K562 (cell line): ENCODE results near the gene ERC2. TPM values are rescaled to one million over a fixed set of nuclear protein-coding genes. Genes with fewer than 3 reads are reported as not detected.

Experiments used
- ATAC-seq: fragments of 200-7000 bp; cut with Tn5 transposase; 3 replicates; pipeline ENCODE4 v1.9.1; 2020; ENCODE audit warnings: moderate library complexity
- BruUV-seq: library from RNA; stranded (reverse); fragments of 400-500 nt; replicated peaks from 2 replicates; lab custom pipeline; 2021; lab: Mats Ljungman, UMichigan
- CTCF ChIA-PET: fragments of 300-600 bp; formaldehyde crosslinking; extraction: SDS; loops from one replicate; lab custom pipeline; 2021; ENCODE audit warnings: low intra/inter-chr PET ratio; lab: Yijun Ruan, JAX
- POLR2A ChIA-PET: fragments of 300-600, 350-650 bp; sonication (Branson Sonifier 250); formaldehyde crosslinking; extraction: SDS; loops from one replicate; lab custom pipeline; 2021; ENCODE audit warnings: antibody characterized with exemption, inconsistent platforms; lab: Yijun Ruan, JAX
- DNase-seq, 4 experiments: peaks; one replicate each; pipeline versions ENCODE4 v3.0.0 to v3.0.0-alpha.2; 2011 to 2018; ENCODE audit warnings: low spot score in 3 of 4, mixed read lengths in 3 of 4; ENCODE audit errors: extremely low read depth in 1 of 4
- FAIRE-seq: peaks from 2 replicates; lab custom pipeline; 2011; peaks lifted over from hg19 to GRCh38; lab: Jason Lieb, UNC
- H2AFZ ChIP-seq: 2 replicates; pipeline ENCODE4 v1.6.0; 2011; ENCODE audit warnings: low read depth, low read length, control low read depth, inconsistent platforms
- H3K27ac ChIP-seq: fragments of 200-600 bp; 3 replicates; pipeline ENCODE4 v1.8.0; 2011; ENCODE audit warnings: low read depth, mild to moderate bottlenecking, control low read depth, inconsistent platforms, low read length, moderate library complexity, mixed read lengths; ENCODE audit errors: extremely low read depth
- H3K27me3 ChIP-seq, 2 experiments: fragments of 300-600 bp in 1 of 2; 2 replicates in 1 of 2; 3 replicates in 1 of 2; pipeline versions ENCODE4 v1.6.0 to v1.8.0; 2011; ENCODE audit warnings: inconsistent platforms in 2 of 2, low read length in 2 of 2, mild to moderate bottlenecking in 1 of 2, mixed read lengths in 1 of 2, moderate library complexity in 1 of 2; ENCODE audit not compliant: control insufficient read depth in 2 of 2, insufficient read depth in 2 of 2
- H3K36me3 ChIP-seq: fragments of 300-600 bp; 3 replicates; pipeline ENCODE4 v1.8.0; 2011; ENCODE audit warnings: mild to moderate bottlenecking, low read length, inconsistent platforms; ENCODE audit not compliant: control insufficient read depth, insufficient read depth
- H3K4me1 ChIP-seq, 2 experiments: fragments of 200-600 bp in 1 of 2; replicated peaks in 1 of 2; 2 replicates in 1 of 2; 3 replicates in 1 of 2; pipeline versions ENCODE4 v1.5.1 to v1.8.0; 2011; ENCODE audit warnings: inconsistent platforms in 2 of 2, low read length in 2 of 2, mild to moderate bottlenecking in 1 of 2, mixed read lengths in 1 of 2, moderate library complexity in 1 of 2; ENCODE audit not compliant: control insufficient read depth in 2 of 2, insufficient read depth in 2 of 2
- H3K4me2 ChIP-seq: 2 replicates; pipeline ENCODE4 v1.6.1; 2011; ENCODE audit warnings: low read length, control low read depth, inconsistent platforms, mixed read lengths; ENCODE audit not compliant: insufficient read depth
- H3K4me3 ChIP-seq: fragments of 200-600 bp; sonication (generic), shearing (Covaris generic); 2 replicates; pipeline ENCODE4 v1.5.1; 2016; ENCODE audit warnings: control low read depth, inconsistent platforms
- H3K79me2 ChIP-seq: fragments of 200-600 bp; 3 replicates; pipeline ENCODE4 v1.8.0; 2011; ENCODE audit warnings: low read length, inconsistent platforms; ENCODE audit not compliant: control insufficient read depth, insufficient read depth
- H3K9ac ChIP-seq, 2 experiments: 2 replicates each; pipeline versions ENCODE4 v1.6.0 to v1.6.1; 2011; ENCODE audit warnings: low read depth in 2 of 2, low read length in 2 of 2, control low read depth in 1 of 2, inconsistent platforms in 1 of 2, mild to moderate bottlenecking in 1 of 2, mixed read lengths in 1 of 2; ENCODE audit not compliant: insufficient read depth in 1 of 2
- H3K9me1 ChIP-seq: one replicate; pipeline ENCODE4 v1.6.0; 2011; ENCODE audit warnings: inconsistent platforms, mild to moderate bottlenecking, low read length, moderate library complexity; ENCODE audit not compliant: control insufficient read depth, insufficient read depth
- H3K9me3 ChIP-seq: replicated peaks from 2 replicates; pipeline ENCODE4 v1.5.1; 2011; ENCODE audit warnings: low read depth, low read length, inconsistent platforms; ENCODE audit not compliant: control insufficient read depth, insufficient read depth
- H4K20me1 ChIP-seq: replicated peaks from 2 replicates; pipeline ENCODE4 v1.6.1; 2011; ENCODE audit warnings: low read length, inconsistent platforms, mixed read lengths; ENCODE audit not compliant: control insufficient read depth, insufficient read depth
- CEBPG ChIP-seq, 3 experiments: fragments of 200-800 bp in 1 of 3; sonication (Bioruptor generic) in 1 of 3; sonication (generic) in 1 of 3; formaldehyde crosslinking in 1 of 3; IDR thresholded peaks in 2 of 3; conservative IDR thresholded peaks in 1 of 3; 2 replicates each; pipeline versions ENCODE4 v1.6.1 to v1.8.0; 2016 to 2022; ENCODE audit warnings: missing compliant biosample characterization in 2 of 3, missing genetic modification characterization in 2 of 3, mild to moderate bottlenecking in 1 of 3, missing genetic modification reagents in 1 of 3
- GATAD2A ChIP-seq: fragments of 450-650 bp; IDR thresholded peaks from 2 replicates; pipeline ENCODE4 v1.6.1; 2017
- HIVEP1 ChIP-seq: fragments of 250-450 bp; sonication (Bioruptor Pico); IDR thresholded peaks from 2 replicates; pipeline ENCODE4 v1.4.0; 2020; ENCODE audit warnings: mild to moderate bottlenecking
- HLTF ChIP-seq: fragments of 450-650 bp; IDR thresholded peaks from 2 replicates; pipeline ENCODE4 v1.6.1; 2016
- SIRT6 ChIP-seq: IDR thresholded peaks from one replicate; pipeline ENCODE4 v1.6.1; 2012; ENCODE audit warnings: low read depth, mild to moderate bottlenecking, control low read depth, inconsistent platforms, low read length, moderate library complexity
- SLC30A9 ChIP-seq: fragments of 250-450 bp; sonication (Bioruptor Pico); IDR thresholded peaks from 2 replicates; pipeline ENCODE4 v1.8.0; 2022; ENCODE audit warnings: mild to moderate bottlenecking, moderate library complexity
- SRF ChIP-seq, 2 experiments: fragments of 250-450, 450-650 bp in 1 of 2; sonication (Bioruptor Pico) in 1 of 2; sonication (generic) in 1 of 2; formaldehyde crosslinking; IDR thresholded peaks; 2 replicates each; pipeline versions ENCODE4 v1.5.0 to v1.5.1; 2020 to 2022; ENCODE audit warnings: mild to moderate bottlenecking in 1 of 2, missing genetic modification reagents in 1 of 2
- ZNF212 ChIP-seq: fragments of 450-650 bp; formaldehyde crosslinking; IDR thresholded peaks from 2 replicates; pipeline ENCODE4 v1.4.0; 2020; ENCODE audit warnings: mild to moderate bottlenecking
- WGBS: fragments of 100-300 bp; shearing (Covaris generic); methylation state at CpG from one replicate; pipeline ENCODE4 v1.1.6; 2016; ENCODE audit warnings: low coverage, mixed read lengths; ENCODE audit not compliant: insufficient coverage; ENCODE audit errors: missing lambda C conversion rate; 5-methylcytosine and 5-hydroxymethylcytosine counted together
- in situ Hi-C: fragments of 300-500 bp; cut with MboI; formaldehyde crosslinking; loops from 4 replicates; pipeline ENCODE4 v1.15.0; 2018; ENCODE audit warnings: inconsistent platforms, mixed read lengths
- intact Hi-C: fragments of 100-400 bp; cut with micrococcal nuclease; formaldehyde crosslinking; loops from 2 replicates; pipeline ENCODE4 v1.14.2; 2022
- polyA plus RNA-seq, 8 experiments: library from polyadenylated mRNA; depleted of rRNA in 4 of 8; stranded (reverse) in 5 of 8; unstranded in 3 of 8; fragments of >200 nt; fragmentation: Nextera tagmentation in 2 of 8; fragmentation: Illumina TruSeq in 1 of 8; extraction: Ambion mirVana in 2 of 8; extraction: Trizol in 1 of 8; gene quantifications; 2 replicates each; pipeline versions ENCODE4 v1.2.1 to v1.2.3, GENCODE V29; 2011 to 2014; ENCODE audit warnings: inconsistent platforms in 1 of 8, missing spikeins in 1 of 8
- total RNA-seq, 7 experiments: library from RNA; depleted of rRNA in 6 of 7; stranded (reverse); fragments of >200 nt in 6 of 7; fragmentation: Illumina TruSeq in 2 of 7; extraction: Trizol in 2 of 7; gene quantifications; 2 replicates each; pipeline versions ENCODE4 v1.2.1 to v1.2.3, GENCODE V29; 2011 to 2021; ENCODE audit warnings: low replicate concordance in 1 of 7
- TF ChIP-seq, protein P1 (sequence below): fragments of 450-650 bp; IDR thresholded peaks from 2 replicates; pipeline ENCODE4 v1.6.1; 2016; ENCODE audit warnings: borderline replicate concordance
- TF ChIP-seq, protein P2 (sequence below): fragments of 250-450 bp; sonication (Bioruptor Pico); IDR thresholded peaks from 2 replicates; pipeline ENCODE4 v1.5.0; 2021; ENCODE audit warnings: mild to moderate bottlenecking, moderate library complexity
- TF ChIP-seq, protein P3 (sequence below): IDR thresholded peaks from 2 replicates; pipeline ENCODE4 v1.6.1; 2011; ENCODE audit warnings: borderline replicate concordance, low read depth, mild to moderate bottlenecking, moderate library complexity, low read length; ENCODE audit not compliant: insufficient read depth, poor library complexity, severe bottlenecking
- TF ChIP-seq, protein P4 (sequence below): fragments of 250-450 bp; sonication (Bioruptor Pico); IDR thresholded peaks from 2 replicates; pipeline ENCODE4 v1.5.1; 2021; ENCODE audit warnings: mild to moderate bottlenecking

Gene ERC2
- total and polyA plus RNA-seq, 9 of the 15 experiments (the other 6 are each of a cell fraction or from before 2014, with no cell fraction given) = 0.04 to 0.18 (median 0.07) TPM; not detected in 2

DNA sequence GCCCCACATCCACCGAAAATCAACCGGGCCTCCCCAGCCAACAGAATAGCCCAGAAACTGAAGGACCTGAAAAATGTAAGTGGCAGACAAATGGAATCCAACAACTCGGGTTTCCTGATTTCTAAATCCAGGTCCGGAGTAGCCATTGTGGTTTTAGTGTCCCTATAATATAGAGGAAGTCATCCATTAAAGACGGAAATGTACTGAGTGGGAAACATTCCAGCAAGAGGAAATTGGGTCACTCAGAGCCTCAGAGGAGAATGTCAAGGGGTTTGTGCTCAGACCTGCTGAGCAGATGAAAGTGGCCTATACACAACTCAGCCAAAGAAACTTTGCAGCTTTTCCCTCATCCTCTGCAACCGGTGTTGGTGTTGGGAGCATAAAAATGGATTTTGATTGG, 366.7 kb downstream of the ERC2 start (continued):
- TF ChIP-seq HIVEP1 (CRISPR knock-in tag) = no peak
- no peak for TF ChIP-seq GATAD2A
- no peak for TF ChIP-seq ZNF212 (CRISPR knock-in tag)
- TF ChIP-seq CEBPG (CRISPR knock-in tag; IDR thresholded peaks at IDR 0.05) = no peak
- TF ChIP-seq CEBPG (tag; conservative IDR thresholded peaks at IDR 0.05 in 1 of 2, IDR thresholded peaks at IDR 0.05 in 1 of 2) = no peak
- no peak for TF ChIP-seq HLTF
- TF ChIP-seq SIRT6 = no peak

DNA sequence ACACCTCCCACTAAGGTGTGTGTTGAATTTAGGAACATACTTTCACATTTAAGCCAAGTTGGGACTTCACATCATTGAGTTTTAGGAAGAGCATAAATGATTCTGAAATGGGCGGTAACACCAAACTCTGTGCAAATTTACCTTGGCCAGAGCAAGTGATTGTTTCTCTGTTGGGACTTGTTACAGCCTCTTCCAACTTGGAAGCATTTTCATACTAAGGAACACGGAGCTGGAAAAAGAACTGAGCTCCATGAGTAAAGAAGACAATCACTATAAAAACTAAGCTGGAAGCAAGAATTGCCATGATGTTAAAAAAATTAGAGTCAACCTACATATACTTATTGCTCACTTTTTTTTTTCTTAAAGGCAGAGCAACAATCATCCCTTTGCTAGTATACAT, 371.3 kb downstream of the ERC2 start:
- Histone ChIP-seq H2AFZ (no peak overlapping the region), H3K79me2 (no peaks in the 10 kb centered on the region), H3K9me1 (no peaks in the 10 kb centered on the region), H3K9me3 (no peaks in the 10 kb centered on the region), H3K4me2 (no peak overlapping the region), H3K9ac (no peak overlapping the region), H3K4me1 (no peaks in the 10 kb centered on the region), H3K27ac (no peak overlapping the region), H3K27me3 (no peaks in the 10 kb centered on the region), H3K4me3 (no peak overlapping the region), H4K20me1 (no peaks in the 10 kb centered on the region), H3K36me3 (no peaks in the 10 kb centered on the region)
- no peak for ATAC-seq
- intact Hi-C loops = no loop called here
- no TSS peak for BruUV-seq
- FAIRE-seq = no peak
- ChIA-PET POLR2A (interaction anchor here (0.7 kb wide), 1 partner anchor 45 kb away, joined by 3 read pairs; no protein-coding TSS in a partner anchor), CTCF (no interaction called here)
- in situ Hi-C loops = no loop called here
- WGBS = 0% methylated on average over 2 of the region's 2 CpGs
- DNase-seq = no peak
- TF ChIP-seq, protein P1, sequence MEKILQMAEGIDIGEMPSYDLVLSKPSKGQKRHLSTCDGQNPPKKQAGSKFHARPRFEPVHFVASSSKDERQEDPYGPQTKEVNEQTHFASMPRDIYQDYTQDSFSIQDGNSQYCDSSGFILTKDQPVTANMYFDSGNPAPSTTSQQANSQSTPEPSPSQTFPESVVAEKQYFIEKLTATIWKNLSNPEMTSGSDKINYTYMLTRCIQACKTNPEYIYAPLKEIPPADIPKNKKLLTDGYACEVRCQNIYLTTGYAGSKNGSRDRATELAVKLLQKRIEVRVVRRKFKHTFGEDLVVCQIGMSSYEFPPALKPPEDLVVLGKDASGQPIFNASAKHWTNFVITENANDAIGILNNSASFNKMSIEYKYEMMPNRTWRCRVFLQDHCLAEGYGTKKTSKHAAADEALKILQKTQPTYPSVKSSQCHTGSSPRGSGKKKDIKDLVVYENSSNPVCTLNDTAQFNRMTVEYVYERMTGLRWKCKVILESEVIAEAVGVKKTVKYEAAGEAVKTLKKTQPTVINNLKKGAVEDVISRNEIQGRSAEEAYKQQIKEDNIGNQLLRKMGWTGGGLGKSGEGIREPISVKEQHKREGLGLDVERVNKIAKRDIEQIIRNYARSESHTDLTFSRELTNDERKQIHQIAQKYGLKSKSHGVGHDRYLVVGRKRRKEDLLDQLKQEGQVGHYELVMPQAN = no peak
- TF ChIP-seq, protein P2, sequence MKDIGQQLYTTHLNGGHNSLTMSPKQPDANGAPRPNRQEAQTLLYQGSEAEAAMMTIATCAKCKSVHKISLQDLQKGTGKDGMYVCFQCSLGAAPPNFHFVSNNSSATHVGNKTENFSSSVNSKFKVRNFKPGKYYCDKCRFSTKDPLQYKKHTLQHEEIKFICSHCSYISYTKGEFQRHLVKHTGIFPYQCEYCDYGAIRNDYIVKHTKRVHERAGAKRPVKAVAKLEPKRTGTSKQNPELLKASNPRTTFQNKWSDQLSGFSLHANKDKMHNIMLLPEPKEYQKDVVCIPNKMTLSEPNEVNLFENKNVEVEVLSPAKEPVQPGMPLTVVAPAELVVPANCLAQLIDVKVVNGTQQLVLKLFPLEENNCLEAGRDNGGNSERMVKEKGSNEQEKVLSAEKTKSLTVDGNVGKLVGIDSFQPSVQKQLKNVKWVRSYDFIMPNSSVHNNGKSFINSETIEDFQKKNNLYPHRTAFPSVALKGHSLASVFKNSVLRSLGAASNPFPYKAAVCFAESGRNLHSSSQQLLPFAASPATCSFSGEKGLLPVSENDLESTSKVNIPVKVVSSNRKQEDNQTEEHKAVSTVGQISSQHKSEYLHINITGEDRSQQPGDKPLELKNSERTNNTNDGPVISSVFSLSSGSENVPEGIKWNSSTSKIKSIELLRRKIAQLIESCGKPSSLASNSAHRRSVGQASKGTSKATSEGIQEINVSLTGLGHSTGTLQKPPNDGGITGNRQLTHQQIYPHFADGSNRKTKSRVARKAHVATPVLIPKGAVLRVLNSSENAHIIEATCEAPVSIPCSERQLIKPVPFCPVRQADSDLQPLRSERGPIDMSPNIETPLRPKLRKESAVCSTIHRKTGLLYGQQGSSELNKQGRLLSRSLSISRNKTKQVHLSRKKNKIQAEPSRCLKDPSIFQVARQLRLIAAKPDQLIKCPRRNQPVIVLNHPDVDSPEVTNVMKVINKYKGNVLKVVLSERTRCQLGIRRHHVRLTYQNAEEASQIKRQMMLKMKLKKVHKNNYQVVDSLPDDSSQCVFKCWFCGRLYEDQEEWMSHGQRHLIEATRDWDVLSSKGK (CRISPR knock-in tag) = no peak
- TF ChIP-seq SRF (CRISPR knock-in tag; IDR thresholded peaks at IDR 0.05) = no peak
- TF ChIP-seq, protein P3, sequence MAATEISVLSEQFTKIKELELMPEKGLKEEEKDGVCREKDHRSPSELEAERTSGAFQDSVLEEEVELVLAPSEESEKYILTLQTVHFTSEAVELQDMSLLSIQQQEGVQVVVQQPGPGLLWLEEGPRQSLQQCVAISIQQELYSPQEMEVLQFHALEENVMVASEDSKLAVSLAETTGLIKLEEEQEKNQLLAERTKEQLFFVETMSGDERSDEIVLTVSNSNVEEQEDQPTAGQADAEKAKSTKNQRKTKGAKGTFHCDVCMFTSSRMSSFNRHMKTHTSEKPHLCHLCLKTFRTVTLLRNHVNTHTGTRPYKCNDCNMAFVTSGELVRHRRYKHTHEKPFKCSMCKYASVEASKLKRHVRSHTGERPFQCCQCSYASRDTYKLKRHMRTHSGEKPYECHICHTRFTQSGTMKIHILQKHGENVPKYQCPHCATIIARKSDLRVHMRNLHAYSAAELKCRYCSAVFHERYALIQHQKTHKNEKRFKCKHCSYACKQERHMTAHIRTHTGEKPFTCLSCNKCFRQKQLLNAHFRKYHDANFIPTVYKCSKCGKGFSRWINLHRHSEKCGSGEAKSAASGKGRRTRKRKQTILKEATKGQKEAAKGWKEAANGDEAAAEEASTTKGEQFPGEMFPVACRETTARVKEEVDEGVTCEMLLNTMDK = no peak
- TF ChIP-seq, protein P4, sequence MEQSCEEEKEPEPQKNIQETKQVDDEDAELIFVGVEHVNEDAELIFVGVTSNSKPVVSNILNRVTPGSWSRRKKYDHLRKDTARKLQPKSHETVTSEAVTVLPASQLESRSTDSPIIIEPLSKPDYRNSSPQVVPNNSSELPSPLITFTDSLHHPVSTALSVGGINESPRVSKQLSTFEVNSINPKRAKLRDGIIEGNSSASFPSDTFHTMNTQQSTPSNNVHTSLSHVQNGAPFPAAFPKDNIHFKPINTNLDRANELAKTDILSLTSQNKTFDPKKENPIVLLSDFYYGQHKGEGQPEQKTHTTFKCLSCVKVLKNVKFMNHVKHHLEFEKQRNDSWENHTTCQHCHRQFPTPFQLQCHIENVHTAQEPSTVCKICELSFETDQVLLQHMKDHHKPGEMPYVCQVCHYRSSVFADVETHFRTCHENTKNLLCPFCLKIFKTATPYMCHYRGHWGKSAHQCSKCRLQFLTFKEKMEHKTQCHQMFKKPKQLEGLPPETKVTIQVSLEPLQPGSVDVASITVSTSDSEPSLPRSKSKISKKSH (CRISPR knock-in tag) = no peak
- no peak for TF ChIP-seq SLC30A9 (CRISPR knock-in tag)
